Sigmoid colon (tissue), 4 donors: ENCODE measurements around the gene DENND1B.

Source experiments
- CTCF ChIP-seq, 4 experiments: fragments of 450-650 bp in 3 of 4; fragments of 200-600 bp in 1 of 4; IDR thresholded peaks; one replicate each; pipeline ENCODE4 v1.5.1; 2016 to 2019; ENCODE audit warnings: antibody characterized with exemption in 4 of 4, mild to moderate bottlenecking in 3 of 4, moderate library complexity in 2 of 4
- POLR2A ChIP-seq, 2 donors: fragments of 450-650 bp; IDR thresholded peaks; one replicate each; pipeline ENCODE4 v1.6.1; 2016; ENCODE audit warnings: antibody characterized with exemption in 2 of 2, mild to moderate bottlenecking in 2 of 2, moderate library complexity in 2 of 2
- POLR2AphosphoS5 ChIP-seq, 4 donors: sonication (generic); formaldehyde crosslinking; IDR thresholded peaks; one replicate each; pipeline ENCODE4 v1.6.1; 2017; ENCODE audit warnings: antibody characterized with exemption in 4 of 4

DNA sequence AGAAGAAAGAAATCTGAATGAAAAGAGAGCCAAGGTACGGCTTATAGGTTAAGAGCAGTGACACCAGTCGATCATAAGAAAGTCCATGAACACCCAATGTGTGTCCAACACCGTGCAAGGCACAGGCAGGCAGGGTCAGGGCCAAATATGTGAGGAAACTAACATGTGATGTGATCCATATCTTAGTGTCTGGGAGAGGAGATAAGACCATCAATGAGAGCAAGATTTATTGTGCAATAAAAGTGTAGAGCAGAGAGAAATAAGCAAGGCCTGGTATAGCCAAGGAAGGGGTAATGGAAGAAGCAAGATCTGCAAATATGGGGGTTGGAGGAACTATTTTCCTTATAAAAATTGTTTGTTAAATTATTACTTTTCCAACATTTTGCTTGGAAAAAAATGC is 308.5 kb downstream of the DENND1B start:
- TF ChIP-seq CTCF (IDR thresholded peaks at IDR 0.05) (no peak), POLR2A (IDR thresholded peaks at IDR 0.05) (no peak), POLR2AphosphoS5 (IDR thresholded peaks at IDR 0.05) (no peak)
